GM23338 (cell line): ENCODE measurements around the gene SARDH.

ENCODE experiments used
- CREB1 ChIP-seq: fragments of 250-450 bp; sonication (Bioruptor Pico); IDR thresholded peaks from 2 replicates; pipeline ENCODE4 v1.5.0; 2020; ENCODE audit warnings: low read depth, mild to moderate bottlenecking, moderate library complexity
- CTCF ChIP-seq, 2 experiments: fragments of 200-600 bp in 1 of 2; sonication (generic) in 1 of 2; conservative IDR thresholded peaks; 2 replicates each; pipeline versions ENCODE4 v1.5.1 to v1.6.1; 2016 to 2017; ENCODE audit warnings: antibody characterized with exemption in 2 of 2, low read depth in 2 of 2, mild to moderate bottlenecking in 2 of 2, moderate library complexity in 1 of 2
- EZH2 ChIP-seq: fragments of 200-600 bp; sonication (generic); IDR thresholded peaks from one replicate; pipeline ENCODE4 v1.8.0; 2017; ENCODE audit warnings: antibody characterized with exemption, mild to moderate bottlenecking, low read depth; ENCODE audit not compliant: unreplicated experiment
- JUNB ChIP-seq: IDR thresholded peaks from one replicate; pipeline ENCODE4 v1.6.1; 2016; ENCODE audit warnings: antibody characterized with exemption; ENCODE audit not compliant: unreplicated experiment
- POLR2AphosphoS5 ChIP-seq: IDR thresholded peaks from 2 replicates; pipeline ENCODE4 v1.6.1; 2016; ENCODE audit warnings: antibody characterized with exemption, low read depth
- REST ChIP-seq: IDR thresholded peaks from one replicate; pipeline ENCODE4 v1.6.1; 2018; ENCODE audit warnings: antibody characterized with exemption; ENCODE audit not compliant: unreplicated experiment

- TF ChIP-seq CTCF (conservative IDR thresholded peaks at IDR 0.05; ENCODE audit: low read depth in 2 of 2) (no peak), CREB1 (no peak), POLR2AphosphoS5 (no peak), EZH2 (no peak), REST (no peak), JUNB (no peak)
Observed at GRCh38 chr9:133759946-133760345, 21.8 kb upstream of the SARDH start.
